Kasumi-1 (cell line): Measurements from ENCODE around the gene CCDC116.
"Not testable (repeated sequence)": the region's sequence is repeated elsewhere in the genome, so short reads cannot be mapped to it uniquely, and the experiment has no call there.

Experiments
- DNase-seq, 2 experiments: peaks; one replicate each; lab custom pipeline; 2025; lab: John Stamatoyannopoulos, UW

Gene CCDC116

GRCh38 chr22:21606775-21607174, 25.8 kb upstream of the CCDC116 start:
- no peak for DNase-seq

GRCh38 chr22:21609556-21610157, 22.9 kb upstream of the CCDC116 start:
- DNase-seq, result not testable (repeated sequence)

GRCh38 chr22:21611210-21611977, 21.2 kb upstream of the CCDC116 start:
- DNase-seq, result no peak

- DNase-seq, result no peak
Measured at GRCh38 chr22:21612858-21613257, 19.7 kb upstream of the CCDC116 start.

- no peak for DNase-seq
Measured at GRCh38 chr22:21613553-21614233, 18.9 kb upstream of the CCDC116 start.

GRCh38 chr22:21615731-21616130, 16.8 kb upstream of the CCDC116 start:
- no peak for DNase-seq

- not testable (repeated sequence) for DNase-seq
Measured at GRCh38 chr22:21617337-21617736, 15.2 kb upstream of the CCDC116 start.

- DNase-seq, result no peak
Measured at GRCh38 chr22:21621025-21621424, 11.5 kb upstream of the CCDC116 start.

- DNase-seq, result peak; percentile 51 to 74
Measured at GRCh38 chr22:21622011-21622918, 10.3 kb upstream of the CCDC116 start.

- DNase-seq, result no peak
Measured at GRCh38 chr22:21622919-21623647, 9.5 kb upstream of the CCDC116 start.

- no peak for DNase-seq
Measured at GRCh38 chr22:21623648-21623970, 9.0 kb upstream of the CCDC116 start.

GRCh38 chr22:21624120-21624879, 8.3 kb upstream of the CCDC116 start:
- peak; percentile 36 to 47 for DNase-seq

- peak in 1 of 2 experiments; percentile 34 for DNase-seq
Measured at GRCh38 chr22:21624880-21625791, 7.4 kb upstream of the CCDC116 start.

- peak in 1 of 2 experiments; percentile 9 for DNase-seq
Measured at GRCh38 chr22:21626073-21626734, 6.4 kb upstream of the CCDC116 start.

GRCh38 chr22:21626735-21627469, 5.7 kb upstream of the CCDC116 start:
- DNase-seq, result no peak

GRCh38 chr22:21628386-21629254, 3.9 kb upstream of the CCDC116 start:
- no peak for DNase-seq
